Measurements from ENCODE around the gene ZMIZ1.
A peak's percentile ranks its signal among the peaks of the same experiment; 100 is the strongest.

The ZMIZ1 gene

GRCh38 chr10:79125092-79125491, 56.3 kb downstream of the ZMIZ1 start:
- no peak for DNase-seq

GRCh38 chr10:79126351-79127080, 57.8 kb downstream of the ZMIZ1 start:
- no peak for DNase-seq

DNA sequence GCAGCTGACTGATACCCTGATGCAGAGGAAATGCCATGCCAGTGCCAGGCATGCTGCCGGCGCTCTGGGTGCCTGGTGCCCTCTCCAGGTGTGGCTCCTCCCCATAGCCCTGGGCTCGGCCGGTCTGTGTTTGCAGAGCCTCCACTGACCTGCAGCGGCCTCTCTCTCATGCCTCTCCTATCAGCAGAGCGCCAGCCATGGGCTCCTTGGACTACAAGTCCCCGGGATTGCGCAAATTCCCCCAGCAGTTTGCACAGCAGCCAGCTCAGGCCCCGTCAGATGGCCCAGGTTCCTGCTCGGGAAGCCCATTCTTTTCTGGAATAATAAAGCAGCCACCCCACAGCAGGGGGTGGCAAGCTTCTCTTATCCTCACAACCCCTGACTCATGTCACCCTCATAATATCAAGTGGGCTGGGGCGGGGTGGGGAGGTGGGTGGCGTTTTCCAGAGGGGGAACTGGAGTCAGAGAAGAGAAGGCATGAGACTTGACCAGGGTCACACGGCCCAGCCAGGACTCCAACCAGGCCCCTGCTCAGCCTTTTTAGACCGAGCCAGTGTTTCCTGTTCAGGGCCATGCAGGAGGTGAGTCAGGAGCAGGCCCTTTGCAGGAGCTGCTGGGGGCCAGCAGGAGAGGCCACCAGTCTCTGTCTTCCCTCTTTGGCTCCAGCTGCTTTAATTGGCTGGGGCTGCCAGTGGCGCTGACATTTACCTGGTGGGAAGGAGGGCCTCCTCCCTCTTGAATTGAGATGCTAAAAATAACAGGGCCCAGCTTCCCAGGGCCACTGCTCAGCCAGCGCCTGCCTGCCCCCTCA, 58.6 kb downstream of the ZMIZ1 start:
- no peak for DNase-seq

DNA sequence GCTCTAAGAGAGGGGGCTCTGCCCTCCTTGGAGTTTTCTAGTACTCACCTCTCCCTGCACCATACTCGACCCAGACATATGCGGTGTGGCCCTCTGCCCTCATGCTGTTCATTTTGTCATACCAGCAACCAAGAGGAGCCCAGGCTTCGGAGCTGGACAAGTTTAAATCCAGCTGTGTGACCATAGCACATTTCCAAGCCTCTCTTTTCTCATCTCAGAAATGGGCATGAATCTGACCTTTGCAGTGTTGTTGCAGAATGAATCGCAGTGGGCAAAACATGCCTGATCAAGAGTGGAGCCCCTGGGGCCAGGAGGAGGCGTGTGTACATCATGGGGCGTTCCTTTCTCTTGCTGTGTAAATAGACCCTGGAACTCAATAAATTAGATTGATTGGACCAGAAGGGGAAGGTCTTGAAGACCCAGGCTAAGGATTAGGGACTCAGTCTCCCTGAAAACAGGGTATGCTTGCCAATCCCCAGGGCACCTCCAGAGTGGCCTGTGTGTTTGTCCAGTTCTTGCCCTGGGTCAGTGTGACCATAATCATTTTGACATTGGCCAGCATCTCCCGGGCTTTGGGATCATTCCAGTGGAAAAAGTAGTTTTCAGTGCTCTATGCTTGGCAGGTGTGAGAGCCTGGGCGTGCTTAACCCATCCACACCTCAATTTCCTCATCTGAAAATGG, 59.6 kb downstream of the ZMIZ1 start:
- DNase-seq, result no peak

- no peak for DNase-seq
Measured at GRCh38 chr10:79128923-79129305, 60.1 kb downstream of the ZMIZ1 start.

GRCh38 chr10:79129361-79129997, 60.7 kb downstream of the ZMIZ1 start:
- DNase-seq, result no peak

GRCh38 chr10:79130255-79130654, 61.5 kb downstream of the ZMIZ1 start:
- no peak for DNase-seq

DNA sequence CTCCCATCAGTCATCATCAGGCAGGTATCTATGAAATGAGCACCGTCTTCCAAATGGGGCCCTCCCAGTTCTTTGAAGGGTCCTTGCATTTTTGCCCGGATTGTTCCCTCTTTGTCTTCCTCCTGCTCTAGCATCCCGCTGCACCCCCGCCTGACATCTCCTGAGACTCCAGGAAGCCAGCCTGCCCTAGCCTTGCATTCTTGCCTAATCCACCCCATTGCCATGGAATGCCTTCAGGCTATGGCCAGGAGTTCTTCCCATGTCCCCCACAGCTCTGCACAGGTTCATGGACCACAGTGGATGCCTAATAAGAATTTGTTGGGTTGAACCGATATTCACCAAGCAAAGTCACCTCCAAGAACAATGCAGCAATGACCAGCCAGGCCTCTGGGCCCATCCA, 62.1 kb downstream of the ZMIZ1 start:
- DNase-seq, result no peak

GRCh38 chr10:79131836-79132631, 63.3 kb downstream of the ZMIZ1 start:
- no peak for DNase-seq

- no peak for DNase-seq
Measured at GRCh38 chr10:79132681-79133381, 64.1 kb downstream of the ZMIZ1 start.

DNA sequence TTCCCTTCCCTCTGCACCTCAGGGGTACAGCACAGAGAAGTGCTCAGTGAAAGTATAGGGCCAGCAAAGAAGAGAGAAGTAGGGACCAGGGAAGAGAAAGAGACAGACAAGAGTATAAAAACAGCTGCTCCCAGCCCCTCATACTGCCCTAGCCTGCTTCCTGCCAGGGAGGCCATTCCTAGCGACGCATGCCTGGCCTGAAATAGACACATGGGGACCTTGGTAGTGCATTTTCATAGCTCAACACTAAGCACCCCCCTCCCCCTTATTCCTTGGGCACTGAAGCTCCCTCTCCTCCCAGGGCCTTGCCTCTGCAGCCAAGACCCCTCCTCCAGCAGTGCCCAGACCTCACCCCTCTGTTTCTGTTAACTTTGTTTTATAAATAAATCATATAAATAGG, 64.7 kb downstream of the ZMIZ1 start:
- DNase-seq, result no peak

DNA sequence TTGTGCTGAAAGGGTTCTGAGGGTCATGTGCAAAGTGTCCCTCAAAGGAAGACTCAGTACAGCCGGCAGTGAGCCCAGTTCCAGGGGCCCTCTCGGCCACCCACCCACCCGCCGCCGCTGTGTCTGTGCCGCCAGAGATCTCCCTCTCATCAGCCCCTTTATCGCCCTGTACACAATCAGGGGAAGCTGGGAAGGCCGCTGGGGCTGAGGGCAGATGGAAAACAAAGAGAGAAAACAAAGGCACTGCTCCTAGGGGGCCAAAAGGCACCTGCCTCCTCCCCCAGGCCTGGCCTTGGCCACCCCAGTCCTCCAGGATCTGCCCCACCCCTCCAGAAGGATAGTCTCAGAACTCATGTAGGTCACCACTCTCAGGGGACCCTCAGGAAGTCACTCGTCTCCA, 67.0 kb downstream of the ZMIZ1 start:
- DNase-seq, result no peak

DNA sequence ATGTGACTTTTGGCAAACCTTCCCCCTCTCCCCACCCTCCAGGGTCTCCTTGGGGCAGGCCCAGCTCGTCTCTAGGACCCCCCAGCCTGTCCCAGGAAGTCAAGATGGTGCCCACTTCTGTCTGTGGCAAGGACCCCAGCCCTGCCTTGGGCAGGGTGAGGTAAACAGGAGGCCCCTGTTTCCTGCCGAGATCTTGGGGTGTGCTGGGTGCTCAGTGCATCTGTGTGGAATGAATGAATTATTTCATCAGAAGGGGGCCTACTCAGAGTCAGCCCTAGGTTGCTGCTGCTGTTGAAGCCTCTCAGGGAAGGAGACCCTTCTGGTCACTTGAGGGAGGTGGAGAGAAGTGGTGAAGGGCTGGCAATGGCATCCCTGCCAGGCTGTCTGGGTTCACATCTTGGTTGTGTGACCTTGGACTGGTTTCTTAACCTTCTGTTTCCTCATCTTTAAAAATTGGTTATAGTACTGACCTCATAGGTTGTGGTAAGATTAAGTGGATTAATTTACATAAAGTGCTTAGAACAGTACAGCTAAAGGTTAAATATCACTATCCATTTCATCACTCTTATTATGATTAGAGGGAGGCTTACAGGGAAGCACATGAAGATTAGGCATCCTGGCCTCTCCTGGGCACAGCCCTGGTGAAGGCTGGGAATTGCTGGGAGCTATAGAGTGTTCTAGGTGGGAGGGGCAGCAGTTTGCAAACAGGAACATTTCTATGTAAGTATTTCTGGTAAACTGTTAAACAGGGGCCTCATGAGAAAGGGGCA, 67.7 kb downstream of the ZMIZ1 start:
- DNase-seq, result no peak

DNA sequence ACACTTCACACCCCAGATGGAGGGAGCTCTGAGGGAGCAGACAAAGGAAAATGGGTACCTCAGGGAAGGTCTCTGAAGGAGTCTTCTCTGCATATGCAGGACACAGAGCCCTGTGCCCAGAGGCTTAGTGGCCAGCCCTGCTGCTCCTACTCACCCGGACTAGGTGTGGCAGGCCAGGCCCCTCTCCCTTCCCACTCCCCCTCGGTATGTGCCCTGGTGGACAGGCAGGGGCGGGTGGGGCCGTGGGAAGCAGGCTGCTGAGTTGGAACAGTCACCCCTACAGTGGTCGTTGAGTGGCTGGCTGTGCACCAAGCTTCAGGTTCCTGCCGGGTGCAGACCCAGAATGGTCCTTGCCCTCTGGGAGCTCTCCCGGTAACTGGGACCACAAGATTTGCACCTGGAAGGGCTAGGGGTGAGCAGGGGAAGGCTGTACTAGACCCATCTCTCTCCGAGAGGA, 68.6 kb downstream of the ZMIZ1 start:
- peak in 1 of 2 experiments; percentile 24 for DNase-seq

DNA sequence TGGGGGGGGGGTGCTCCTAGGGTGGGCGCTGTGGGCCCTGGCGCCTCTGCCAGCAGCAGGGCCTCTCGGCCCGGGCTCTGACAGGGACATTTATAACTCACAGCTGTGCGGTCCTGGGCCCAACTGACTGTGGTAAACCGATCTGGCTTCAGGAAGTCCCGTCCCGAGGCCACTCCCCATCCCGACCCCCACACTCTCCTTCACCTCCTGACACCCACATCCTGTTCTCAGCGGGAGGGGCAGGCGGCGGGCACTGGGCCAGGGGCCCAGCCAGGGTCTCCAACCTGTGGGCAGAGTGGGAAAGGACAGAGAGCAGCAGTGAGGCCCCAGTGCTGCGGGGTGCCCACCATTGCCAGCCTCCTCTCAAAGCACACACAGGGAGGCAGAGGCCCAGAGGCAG, 69.1 kb downstream of the ZMIZ1 start:
- peak; percentile 60 to 71 for DNase-seq

GRCh38 chr10:79138449-79139123, 69.8 kb downstream of the ZMIZ1 start:
- no peak for DNase-seq

GRCh38 chr10:79139124-79139835, 70.5 kb downstream of the ZMIZ1 start:
- no peak for DNase-seq

DNA sequence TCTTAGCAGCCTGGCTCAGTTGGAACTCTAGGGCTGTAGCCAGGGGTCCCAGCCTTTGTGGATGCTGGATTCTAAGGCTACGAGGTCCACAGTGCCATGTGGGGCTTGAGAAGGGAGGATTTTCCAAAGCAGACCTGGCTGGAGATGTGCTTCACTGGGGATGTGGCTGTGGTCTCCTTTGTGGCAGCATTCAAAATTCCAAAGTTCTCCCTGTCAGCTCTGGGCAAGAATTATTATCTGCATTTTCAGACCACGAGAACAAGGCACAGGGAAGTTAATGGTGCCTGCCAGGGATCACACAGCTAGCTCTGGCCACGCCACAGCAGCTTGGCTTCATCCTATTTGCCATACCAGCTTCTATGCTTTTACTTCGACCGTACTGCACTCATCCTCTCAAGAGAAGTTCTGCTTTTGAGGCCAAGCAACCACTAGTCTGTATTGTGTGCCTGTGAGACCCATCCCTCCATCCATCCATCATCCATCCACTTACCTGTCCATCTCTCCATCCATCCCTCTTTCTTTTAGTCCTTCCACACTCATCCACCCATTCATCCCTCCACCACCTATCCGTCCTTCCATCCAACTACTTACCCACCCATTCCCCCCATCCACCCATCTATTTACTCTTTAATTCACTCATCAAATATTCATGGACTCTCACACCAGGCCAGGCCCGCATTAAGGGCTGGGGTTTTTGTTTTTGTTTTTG, 71.5 kb downstream of the ZMIZ1 start:
- no peak for DNase-seq

- DNase-seq, result no peak
Measured at GRCh38 chr10:79140855-79141254, 72.1 kb downstream of the ZMIZ1 start.

Measured in activated T-cell treated with anti-CD3 and anti-CD28 coated beads, Interleukin-2, amount 50 U/mL, for 48 hours (primary cell).